LNCAP (cell line): ENCODE data around the gene MIEF1.

Experiments
- TF ChIP-seq, protein P1 (sequence below): fragments of 450-650 bp; IDR thresholded peaks from 2 replicates; pipeline ENCODE4 v1.5.1; 2017; ENCODE audit warnings: mild to moderate bottlenecking

MIEF1 gene

GRCh38 chr22:39528080-39528661 is 26.1 kb downstream of the MIEF1 start:
- TF ChIP-seq, protein P1, sequence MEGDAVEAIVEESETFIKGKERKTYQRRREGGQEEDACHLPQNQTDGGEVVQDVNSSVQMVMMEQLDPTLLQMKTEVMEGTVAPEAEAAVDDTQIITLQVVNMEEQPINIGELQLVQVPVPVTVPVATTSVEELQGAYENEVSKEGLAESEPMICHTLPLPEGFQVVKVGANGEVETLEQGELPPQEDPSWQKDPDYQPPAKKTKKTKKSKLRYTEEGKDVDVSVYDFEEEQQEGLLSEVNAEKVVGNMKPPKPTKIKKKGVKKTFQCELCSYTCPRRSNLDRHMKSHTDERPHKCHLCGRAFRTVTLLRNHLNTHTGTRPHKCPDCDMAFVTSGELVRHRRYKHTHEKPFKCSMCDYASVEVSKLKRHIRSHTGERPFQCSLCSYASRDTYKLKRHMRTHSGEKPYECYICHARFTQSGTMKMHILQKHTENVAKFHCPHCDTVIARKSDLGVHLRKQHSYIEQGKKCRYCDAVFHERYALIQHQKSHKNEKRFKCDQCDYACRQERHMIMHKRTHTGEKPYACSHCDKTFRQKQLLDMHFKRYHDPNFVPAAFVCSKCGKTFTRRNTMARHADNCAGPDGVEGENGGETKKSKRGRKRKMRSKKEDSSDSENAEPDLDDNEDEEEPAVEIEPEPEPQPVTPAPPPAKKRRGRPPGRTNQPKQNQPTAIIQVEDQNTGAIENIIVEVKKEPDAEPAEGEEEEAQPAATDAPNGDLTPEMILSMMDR: no peak

GRCh38 chr22:39528681-39529486 is 26.8 kb downstream of the MIEF1 start:
- TF ChIP-seq, protein P1: peak; percentile 98

- TF ChIP-seq, protein P1: peak; percentile 43
These were observed 27.4 kb downstream of the MIEF1 start for GRCh38 chr22:39529487-39529851.

DNA sequence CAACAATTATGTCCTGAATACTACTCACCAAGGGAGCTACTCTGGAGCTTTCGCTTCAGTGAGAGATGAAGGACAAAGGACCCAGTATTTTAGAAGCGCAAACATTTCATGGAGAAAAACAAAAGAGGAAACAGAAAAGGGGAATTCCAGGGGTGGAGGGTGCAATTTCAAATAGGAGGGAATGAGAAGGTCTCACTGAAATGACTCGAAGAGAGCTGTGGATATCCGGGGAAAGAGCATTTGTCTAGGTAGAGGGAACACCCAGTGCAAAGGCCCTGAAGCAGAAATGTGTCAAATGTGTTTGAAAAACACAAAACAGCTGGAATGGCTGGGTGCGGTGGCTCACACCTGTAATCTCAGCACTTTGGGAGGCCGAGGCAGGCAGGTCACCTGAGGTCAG is 28.0 kb downstream of the MIEF1 start:
- TF ChIP-seq, protein P1: no peak

GRCh38 chr22:39530692-39531331 is 28.7 kb downstream of the MIEF1 start:
- TF ChIP-seq, protein P1: peak; percentile 26; the same call in 1 of the 2 replicates

- TF ChIP-seq, protein P1: no peak
These were observed 30.4 kb downstream of the MIEF1 start, which contains the start of gene RPS19BP1 for GRCh38 chr22:39532215-39533073. RPS19BP1 (minus strand) TSS chr22:39532748; CDS start chr22:39532738, 10 bp downstream.

- TF ChIP-seq, protein P1: no peak
These were observed 32.0 kb downstream of the MIEF1 start for GRCh38 chr22:39534092-39534506.
